HepG2 (cell line): ENCODE results near the gene MVP.

Experiments
- CTCF ChIP-seq: sonication (generic); formaldehyde crosslinking; IDR thresholded peaks from 2 replicates; pipeline ENCODE4 v1.5.0; 2020; ENCODE audit warnings: mild to moderate bottlenecking, missing genetic modification reagents, moderate library complexity
- ZKSCAN1 ChIP-seq: fragments of 150-350 bp; IDR thresholded peaks from 2 replicates; pipeline ENCODE4 v1.6.1; 2014; ENCODE audit warnings: low read length
- TF ChIP-seq, protein P1 (sequence below): sonication (generic); formaldehyde crosslinking; IDR thresholded peaks from 2 replicates; pipeline ENCODE4 v1.8.1; 2023; ENCODE audit warnings: mild to moderate bottlenecking, missing genetic modification reagents, borderline replicate concordance

DNA sequence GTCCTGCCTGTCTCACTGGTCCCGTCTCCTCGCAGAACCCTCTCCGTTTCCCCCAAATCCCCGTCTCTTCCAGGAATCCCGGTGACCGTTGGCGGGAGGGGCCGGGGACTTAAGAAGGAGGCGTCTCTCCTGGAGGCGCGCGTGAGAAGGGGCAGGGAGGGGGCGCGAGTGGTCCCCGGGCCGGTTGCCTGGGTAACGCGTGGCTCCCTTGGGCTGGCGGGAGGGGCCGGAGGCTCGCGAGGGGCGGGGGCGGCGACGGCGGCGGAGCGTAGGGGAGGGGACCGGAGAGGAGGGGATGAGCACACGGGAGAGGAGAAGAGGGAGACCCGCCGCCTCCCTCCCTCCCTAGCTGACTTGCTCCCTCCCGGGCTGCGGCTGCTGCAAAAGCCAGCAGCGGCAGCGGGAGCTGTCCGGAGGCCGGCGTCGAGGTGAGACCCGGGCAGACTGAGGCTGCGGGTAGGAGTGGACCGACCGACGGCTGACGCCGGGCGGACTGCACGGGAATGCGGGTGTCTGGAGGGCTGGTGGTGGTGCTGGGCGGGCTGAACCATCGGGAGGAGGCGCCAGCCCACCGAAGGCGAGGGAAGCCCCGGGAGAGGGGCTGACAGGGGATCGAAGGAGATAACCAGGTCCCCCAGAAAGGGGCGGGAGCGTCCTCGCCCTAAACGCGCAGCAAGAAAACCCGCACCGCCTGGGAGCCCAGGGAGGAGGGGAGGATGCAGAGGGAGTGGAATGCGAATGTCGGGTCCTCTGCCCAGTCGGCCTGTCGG, 8.2 kb upstream of the MVP start, which contains the start of gene PRRT2:
- TF ChIP-seq, protein P1, sequence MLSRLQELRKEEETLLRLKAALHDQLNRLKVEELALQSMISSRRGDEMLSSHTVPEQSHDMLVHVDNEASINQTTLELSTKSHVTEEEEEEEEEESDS (CRISPR knock-in tag) = no peak
- TF ChIP-seq CTCF (CRISPR knock-in tag) = peak; percentile 20
- no peak for TF ChIP-seq ZKSCAN1
